IPS-15b (cell line): ENCODE data around the gene ODF4.
"Not testable (repeated sequence)": the region's sequence is repeated elsewhere in the genome, so short reads cannot be mapped to it uniquely, and the experiment has no call there.

ENCODE experiments used
- H3K27me3 ChIP-seq: one replicate; pipeline ENCODE4 v1.6.1; 2013; ENCODE audit warnings: low read length; ENCODE audit not compliant: control insufficient read depth, insufficient read depth
- H3K36me3 ChIP-seq: one replicate; pipeline ENCODE4 v1.6.1; 2013; ENCODE audit warnings: low read length; ENCODE audit not compliant: control insufficient read depth, insufficient read depth
- H3K4me1 ChIP-seq: one replicate; pipeline ENCODE4 v1.6.1; 2013; ENCODE audit warnings: mild to moderate bottlenecking, low read length; ENCODE audit not compliant: control insufficient read depth, insufficient read depth
- H3K4me3 ChIP-seq: one replicate; pipeline ENCODE4 v1.5.1; 2013; ENCODE audit warnings: low read depth, low read length
- H3K9ac ChIP-seq: one replicate; pipeline ENCODE4 v1.6.1; 2013; ENCODE audit warnings: low read depth, mild to moderate bottlenecking, low read length
- H3K9me3 ChIP-seq: one replicate; pipeline ENCODE4 v1.6.1; 2013; ENCODE audit warnings: mild to moderate bottlenecking, low read length; ENCODE audit not compliant: control insufficient read depth, insufficient read depth

The ODF4 gene

DNA sequence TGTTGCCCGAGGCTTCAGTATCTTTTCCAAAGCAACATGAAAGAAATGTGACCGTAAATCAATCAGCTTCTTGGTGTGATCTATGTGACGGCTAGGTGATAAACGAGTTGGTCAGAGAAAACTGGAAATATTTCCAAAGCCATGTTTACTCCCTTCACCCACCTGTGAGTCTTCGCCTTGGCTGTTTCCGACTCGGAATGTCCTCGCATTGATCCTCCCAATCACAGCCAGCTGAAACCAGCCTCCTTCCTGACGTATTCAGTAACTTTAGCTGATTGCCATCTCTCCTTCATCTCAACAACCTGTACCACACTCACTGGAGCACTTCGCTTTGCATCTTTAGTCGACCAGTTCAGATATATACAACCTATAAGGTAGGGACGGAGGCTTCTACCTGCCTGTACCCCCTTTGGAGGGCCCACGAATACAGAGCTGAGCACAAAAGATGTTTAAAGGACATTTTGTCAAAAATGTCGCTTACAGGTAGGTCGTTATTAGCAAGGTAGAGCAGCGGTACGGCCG lies 36.2 kb downstream of the ODF4 start:
- Histone ChIP-seq H3K4me1 (peaks cover 8% of the 10 kb centered on the region), H3K9me3 (no peaks in the 10 kb centered on the region), H3K27me3 (no peaks in the 10 kb centered on the region), H3K36me3 (peaks cover 32% of the 10 kb centered on the region), H3K4me3 (peak overlapping the region; percentile 84), H3K9ac (peak overlapping the region; percentile 82)

DNA sequence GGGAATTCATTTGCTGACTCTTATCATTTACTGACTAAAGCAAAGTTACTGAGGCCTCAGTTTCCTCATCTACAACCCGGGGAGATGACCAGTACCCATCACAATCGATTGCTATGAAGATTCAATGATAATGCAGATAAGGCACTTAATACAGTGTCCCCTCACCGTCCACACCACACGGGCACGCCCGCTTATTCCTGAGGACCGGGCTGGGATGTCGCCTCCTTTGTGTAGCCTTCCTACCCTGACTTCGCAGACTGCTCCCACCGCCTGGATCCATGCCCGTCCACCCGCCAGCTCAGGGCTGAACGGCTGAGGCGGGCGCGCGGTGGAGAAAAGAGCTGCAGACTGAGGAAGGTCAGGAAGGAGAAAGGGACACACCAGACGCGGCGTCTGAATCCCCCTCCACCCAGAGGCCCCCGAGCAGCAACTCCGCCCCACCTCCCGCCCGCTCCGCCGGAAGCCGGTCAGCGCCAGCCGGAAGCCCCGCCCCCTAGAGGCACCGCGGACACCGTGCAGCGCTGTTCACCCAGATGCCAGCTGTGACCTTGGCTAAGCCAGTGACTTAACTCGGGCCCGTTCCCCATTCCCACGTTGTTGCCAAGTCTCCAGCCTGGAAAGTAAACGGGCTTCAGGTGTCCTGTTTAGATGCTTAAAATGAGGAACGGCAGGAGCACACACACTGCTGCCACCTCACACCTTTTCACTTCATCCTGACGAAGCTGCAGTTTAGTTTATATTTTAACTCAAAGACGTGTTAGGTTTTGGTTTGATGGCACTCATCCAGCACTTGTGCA lies 36.8 kb downstream of the ODF4 start, which contains the start of gene KRABD2:
Gene KRABD2 (minus strand): TSS at position 434 of the 797 bp plus-strand sequence.
- Histone ChIP-seq H3K4me3 (peak within 1 kb of the TSS; percentile 84), H3K27me3 (no peaks in the 10 kb centered on the region), H3K9me3 (no peaks in the 10 kb centered on the region), H3K4me1 (peaks cover 12% of the 10 kb centered on the region), H3K9ac (peak within 1 kb of the TSS; percentile 82), H3K36me3 (peaks cover 38% of the 10 kb centered on the region)

DNA sequence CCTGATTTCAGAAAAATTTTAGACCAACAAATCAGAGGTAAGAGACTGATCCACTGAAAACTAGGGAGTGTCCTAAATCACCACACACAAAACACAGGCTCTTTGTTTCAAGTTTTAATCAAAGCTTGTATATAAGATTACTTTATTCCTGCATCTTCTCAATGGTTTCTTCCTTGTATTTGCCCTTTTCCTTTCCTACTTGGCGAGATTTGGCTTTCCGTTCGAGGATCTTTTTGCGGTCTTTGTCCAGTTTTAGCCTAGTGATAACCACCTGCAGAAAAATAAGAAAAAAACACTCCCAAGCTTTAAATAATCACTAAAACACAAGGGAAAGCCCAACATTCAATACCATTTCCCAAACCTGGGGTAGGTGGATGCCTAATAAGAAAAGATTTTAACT lies 37.8 kb downstream of the ODF4 start:
- H3K4me1 ChIP-seq, result peaks cover 12% of the 10 kb centered on the region

GRCh38 chr17:8378117-8378516 lies 38.5 kb downstream of the ODF4 start:
- not testable (repeated sequence) for H3K9ac ChIP-seq, H3K27me3 ChIP-seq, H3K4me3 ChIP-seq, H3K9me3 ChIP-seq
- Histone ChIP-seq H3K4me1 (peaks cover 12% of the 10 kb centered on the region), H3K36me3 (peaks cover 39% of the 10 kb centered on the region)

More for the DNA sequence above, 37.8 kb downstream of the ODF4 start:
- peaks cover 39% of the 10 kb centered on the region for H3K36me3 ChIP-seq
- H3K27me3 ChIP-seq, result no peaks in the 10 kb centered on the region
- no peak overlapping the region for H3K9ac ChIP-seq
- no peaks in the 10 kb centered on the region for H3K9me3 ChIP-seq
- no peak overlapping the region for H3K4me3 ChIP-seq

DNA sequence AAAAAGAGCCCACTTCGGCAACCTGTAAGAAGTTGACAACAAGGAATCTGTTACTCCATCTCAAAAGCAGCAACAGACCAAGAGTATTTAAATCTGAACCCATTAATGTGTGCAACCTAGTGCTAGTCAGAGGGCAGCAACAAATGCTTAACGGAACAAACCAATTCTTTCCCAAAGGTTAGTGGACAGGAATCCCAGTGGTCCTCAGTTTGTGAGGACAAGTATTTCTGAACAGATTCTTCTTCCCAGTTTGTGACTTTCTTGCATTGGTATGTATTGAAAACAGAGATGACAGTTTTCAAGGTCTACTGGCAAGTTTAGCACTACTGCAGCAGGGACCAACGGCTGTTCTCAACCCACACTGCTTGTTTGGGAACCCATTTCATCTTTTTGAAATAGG lies 40.4 kb downstream of the ODF4 start:
- peak overlapping the region; percentile 50 for H3K4me3 ChIP-seq
- H3K27me3 ChIP-seq, result no peaks in the 10 kb centered on the region
- H3K9ac ChIP-seq, result peak overlapping the region; percentile 28
- peaks cover 39% of the 10 kb centered on the region for H3K36me3 ChIP-seq
- H3K4me1 ChIP-seq, result peaks cover 12% of the 10 kb centered on the region
- no peaks in the 10 kb centered on the region for H3K9me3 ChIP-seq

GRCh38 chr17:8382052-8382879 lies 42.6 kb downstream of the ODF4 start:
- Histone ChIP-seq H3K36me3 (peaks cover 39% of the 10 kb centered on the region), H3K9ac (peak overlapping the region; percentile 96), H3K27me3 (no peaks in the 10 kb centered on the region), H3K9me3 (no peaks in the 10 kb centered on the region), H3K4me1 (peaks cover 17% of the 10 kb centered on the region), H3K4me3 (peak overlapping the region; percentile 93)

DNA sequence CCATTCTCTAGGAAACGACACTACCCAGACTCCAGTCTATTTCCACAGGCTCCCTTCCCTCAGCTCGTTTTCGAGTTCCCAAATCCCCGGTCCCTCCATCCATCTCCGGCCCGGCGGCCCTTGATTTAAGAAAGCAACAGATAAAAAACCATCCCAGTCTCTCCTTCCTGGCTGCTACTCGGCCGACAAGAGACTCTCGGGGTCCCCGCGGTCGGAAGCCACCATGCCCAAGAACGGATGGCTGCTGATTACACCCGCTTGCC lies 43.2 kb downstream of the ODF4 start:
- H3K36me3 ChIP-seq, result peaks cover 35% of the 10 kb centered on the region
- peak overlapping the region; percentile 96 for H3K9ac ChIP-seq
- no peaks in the 10 kb centered on the region for H3K27me3 ChIP-seq
- no peaks in the 10 kb centered on the region for H3K9me3 ChIP-seq
- peak overlapping the region; percentile 93 for H3K4me3 ChIP-seq
- H3K4me1 ChIP-seq, result peaks cover 17% of the 10 kb centered on the region

DNA sequence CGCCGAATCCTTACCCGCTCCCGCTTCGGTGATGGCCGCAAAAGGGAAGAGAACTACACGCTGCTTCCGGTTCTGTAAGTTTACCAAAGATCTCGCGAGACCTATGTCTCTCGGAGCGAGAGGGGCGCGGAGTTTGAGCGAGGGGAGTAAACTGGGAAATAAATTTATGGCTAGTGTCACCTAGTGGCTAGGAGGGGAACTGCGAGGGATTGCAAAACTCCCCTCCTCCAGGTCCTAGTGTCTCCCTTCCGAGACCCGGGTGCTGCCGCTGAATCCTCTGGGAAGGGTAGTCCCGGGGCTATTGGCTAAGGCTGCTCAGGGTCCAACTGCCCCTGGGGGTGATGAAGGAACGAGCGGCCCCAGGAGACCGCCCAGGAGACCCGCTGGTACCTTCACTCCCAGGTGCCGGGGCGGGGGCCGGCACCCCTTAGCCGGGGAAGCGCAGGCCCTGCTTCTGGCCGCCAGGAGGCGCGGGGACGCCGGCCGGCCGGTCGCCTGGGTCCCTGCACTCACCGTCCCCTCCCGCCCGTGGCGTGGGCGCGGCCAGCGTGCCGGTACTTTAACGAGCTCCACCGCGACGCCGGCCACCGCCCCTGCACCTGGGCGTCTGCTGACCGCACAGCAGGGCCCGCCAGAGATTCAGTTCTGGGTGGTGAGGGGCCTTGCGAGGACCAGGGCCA lies 43.6 kb downstream of the ODF4 start, which contains the start of gene RPL26:
Gene RPL26 (minus strand): TSS at position 51 of the 680 bp plus-strand sequence. CDS start 883 bp downstream, outside the sequence.
- H3K9ac ChIP-seq, result peak within 1 kb of the TSS; percentile 96
- peak within 1 kb of the TSS; percentile 93 for H3K4me3 ChIP-seq
- peaks cover 31% of the 10 kb centered on the region for H3K36me3 ChIP-seq
- H3K9me3 ChIP-seq, result no peaks in the 10 kb centered on the region
- peaks cover 17% of the 10 kb centered on the region for H3K4me1 ChIP-seq
- no peaks in the 10 kb centered on the region for H3K27me3 ChIP-seq

- Histone ChIP-seq H3K27me3 (no peaks in the 10 kb centered on the region), H3K9ac (no peak overlapping the region), H3K4me3 (peak overlapping the region; percentile 93), H3K9me3 (no peaks in the 10 kb centered on the region), H3K36me3 (peaks cover 16% of the 10 kb centered on the region), H3K4me1 (peaks cover 16% of the 10 kb centered on the region)
Observed at GRCh38 chr17:8384801-8385378, 45.2 kb downstream of the ODF4 start.

GRCh38 chr17:8386841-8387240 lies 47.2 kb downstream of the ODF4 start:
- Histone ChIP-seq H3K4me3 (no peak overlapping the region), H3K27me3 (no peaks in the 10 kb centered on the region), H3K9ac (no peak overlapping the region), H3K4me1 (peaks cover 8% of the 10 kb centered on the region), H3K9me3 (no peaks in the 10 kb centered on the region), H3K36me3 (no peaks in the 10 kb centered on the region)
